HG02852 (cell line): ENCODE data around the gene HS2ST1.

Experiments
- ATAC-seq: cut with Tn5 transposase; IDR thresholded peaks from one replicate; pipeline ENCODE4 v1.9.1; 2021; ENCODE audit warnings: mild to moderate bottlenecking, moderate library complexity; ENCODE audit not compliant: unreplicated experiment

The HS2ST1 gene

GRCh38 chr1:87132284-87132870, 217.9 kb downstream of the HS2ST1 start:
- ATAC-seq: peak; percentile 25

GRCh38 chr1:87134061-87134460, 219.6 kb downstream of the HS2ST1 start:
- no peak for ATAC-seq

DNA sequence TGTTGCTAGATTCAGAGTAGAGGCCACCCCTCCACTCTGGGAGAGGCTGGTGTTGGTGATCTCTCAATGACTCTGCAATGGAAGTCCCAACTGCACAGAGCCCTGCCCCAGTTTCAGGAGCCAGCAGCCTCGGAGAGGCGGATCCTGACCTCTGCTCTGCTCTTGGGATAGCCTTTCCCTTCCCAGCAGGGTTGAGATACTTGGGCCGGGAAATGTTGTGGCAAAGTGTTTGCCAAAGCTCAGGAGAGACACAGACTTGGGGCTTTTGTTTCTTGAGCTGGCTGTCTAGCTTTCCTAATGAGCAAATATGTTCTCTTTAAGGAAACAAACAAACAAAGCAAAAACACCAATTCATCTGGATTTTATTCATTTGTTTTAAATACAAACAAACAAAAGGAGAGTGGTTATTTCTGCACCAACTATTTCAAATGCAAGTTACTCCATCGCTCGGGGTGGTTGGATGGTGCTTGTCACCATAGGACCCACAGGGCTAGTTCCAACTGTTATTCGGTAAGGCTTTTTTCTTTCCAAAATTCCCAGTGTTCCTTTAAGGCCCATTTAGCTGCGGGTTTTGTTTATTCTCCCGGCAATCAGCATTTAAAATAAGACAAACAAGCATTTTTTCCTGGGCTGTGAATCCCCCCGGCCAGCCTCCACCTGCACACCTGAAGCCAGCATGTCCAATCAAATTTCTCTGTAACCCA, 220.3 kb downstream of the HS2ST1 start:
- no peak for ATAC-seq

GRCh38 chr1:87135329-87135712, 220.9 kb downstream of the HS2ST1 start:
- no peak for ATAC-seq

DNA sequence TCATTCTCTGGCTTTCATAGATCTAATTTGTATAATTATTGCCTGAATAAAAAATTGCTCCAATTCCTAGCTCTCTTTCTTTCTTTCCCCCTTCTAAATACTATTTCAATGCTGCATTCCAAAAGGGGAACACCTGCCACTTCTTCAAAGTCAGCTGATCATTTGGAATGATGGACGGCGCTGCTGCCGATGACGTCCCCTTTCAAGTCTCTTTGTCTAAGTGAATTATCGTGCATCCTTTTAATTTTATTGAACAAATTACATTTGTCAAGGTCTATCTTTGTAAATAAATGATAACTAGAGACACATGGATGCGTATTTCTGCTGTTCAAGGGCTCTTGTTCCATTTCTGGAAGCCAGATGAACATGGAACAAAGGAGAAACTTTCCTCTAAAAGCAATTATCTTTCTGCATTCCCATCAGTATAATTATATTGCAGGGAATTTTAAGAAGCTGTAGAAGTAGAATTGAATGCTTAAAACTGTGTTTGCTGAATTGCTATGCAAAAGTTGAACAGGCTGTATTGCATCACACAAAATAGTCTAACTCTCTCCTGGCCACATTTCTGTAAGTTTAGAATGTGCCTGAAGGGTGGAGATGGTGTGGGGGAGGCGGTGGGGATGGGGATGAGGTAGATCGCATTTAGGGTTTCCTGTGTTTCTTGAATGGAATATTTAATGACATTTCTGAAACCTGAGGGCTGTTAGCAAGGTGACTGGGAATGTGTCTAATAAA, 222.3 kb downstream of the HS2ST1 start:
- no peak for ATAC-seq

- no peak for ATAC-seq
Measured at GRCh38 chr1:87137342-87137739, 222.9 kb downstream of the HS2ST1 start.

GRCh38 chr1:87140831-87141540, 226.6 kb downstream of the HS2ST1 start:
- ATAC-seq: no peak

DNA sequence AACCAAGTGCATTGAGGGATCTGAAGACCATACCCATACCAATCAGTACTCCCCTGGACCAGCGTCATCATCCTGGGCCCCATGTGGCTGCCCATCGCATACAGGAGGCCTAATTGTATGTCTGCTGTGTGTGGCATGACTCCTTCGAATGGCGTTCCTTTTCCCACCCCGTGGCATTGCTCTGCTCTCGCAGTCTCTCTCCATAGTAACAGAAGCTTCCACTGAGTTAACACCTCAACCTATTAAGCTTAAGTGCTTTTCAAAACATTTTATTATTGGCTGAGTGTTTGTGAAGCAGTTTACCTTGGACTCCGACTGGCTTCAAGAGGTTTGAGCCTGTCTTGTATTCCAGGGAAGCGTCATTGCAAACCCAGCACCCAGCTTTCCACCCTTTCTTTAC, 227.1 kb downstream of the HS2ST1 start:
- no peak for ATAC-seq

- ATAC-seq: peak; percentile 55
Measured at GRCh38 chr1:87143413-87144135, 229.1 kb downstream of the HS2ST1 start.

DNA sequence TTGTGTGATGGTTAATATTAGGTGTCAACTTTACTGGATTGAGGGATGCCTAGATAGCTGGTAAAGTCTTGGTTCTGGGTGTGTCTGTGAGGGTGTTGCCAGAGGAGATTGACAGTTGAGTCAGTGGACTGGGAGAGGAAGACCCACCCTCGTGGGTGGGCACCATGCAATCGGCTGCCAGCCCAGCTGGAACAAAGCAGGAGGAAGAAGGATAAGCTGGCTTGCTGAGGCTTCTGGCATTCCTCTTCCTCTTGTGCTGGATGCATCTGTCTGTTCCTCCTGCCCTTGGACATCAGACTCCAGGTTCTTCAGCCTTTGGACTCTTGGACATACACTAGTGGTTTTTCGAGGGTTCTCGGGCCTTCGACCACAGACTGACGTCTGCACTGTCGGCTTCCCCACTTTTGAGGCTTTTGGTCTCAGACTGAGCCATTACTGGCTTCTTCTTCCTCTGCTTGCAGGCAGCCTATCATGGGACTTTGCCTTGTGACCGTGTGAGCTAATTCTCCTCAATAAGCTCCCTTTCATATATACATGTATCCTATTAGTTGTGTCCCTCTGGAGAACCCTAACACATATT, 230.0 kb downstream of the HS2ST1 start:
- no peak for ATAC-seq

DNA sequence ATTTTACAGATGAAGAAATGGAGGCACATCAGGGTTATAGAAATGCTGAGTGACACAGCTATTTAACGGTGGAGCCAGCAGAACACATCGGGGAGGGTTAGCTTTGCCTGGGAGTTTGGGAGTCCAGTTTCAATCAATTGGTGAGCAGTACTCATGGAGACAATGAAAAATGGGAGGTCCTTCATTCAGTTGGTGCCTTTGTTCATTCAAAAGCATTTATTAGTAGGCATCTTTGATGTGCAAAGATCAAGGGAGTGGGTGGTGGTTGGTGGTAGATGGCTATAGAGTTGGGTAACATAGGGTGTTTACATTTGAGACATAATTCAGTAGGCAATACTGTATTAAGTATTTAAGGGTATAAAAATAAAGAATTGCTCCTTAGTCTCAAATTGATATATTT, 230.5 kb downstream of the HS2ST1 start:
- ATAC-seq: no peak

GRCh38 chr1:87146538-87146937, 232.1 kb downstream of the HS2ST1 start:
- no peak for ATAC-seq

DNA sequence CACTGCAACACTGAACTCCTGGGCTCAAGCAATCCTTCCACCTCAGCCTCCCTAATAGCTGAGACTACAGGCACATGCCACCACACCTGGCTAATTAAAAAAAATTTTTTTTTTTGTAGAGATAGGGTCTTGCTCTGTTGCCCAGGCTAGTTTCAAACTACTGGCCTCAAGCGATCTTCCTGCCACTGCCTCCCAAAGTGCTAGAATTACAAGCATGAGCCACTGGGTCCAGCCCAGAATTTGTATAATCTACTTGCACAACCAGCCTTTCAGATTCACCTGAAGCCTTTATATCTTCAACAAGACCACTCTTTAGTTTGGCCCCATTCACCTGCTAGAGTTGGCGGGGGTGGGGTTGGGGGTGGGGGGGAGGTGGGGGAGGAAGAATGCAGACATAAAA, 232.6 kb downstream of the HS2ST1 start:
- ATAC-seq: no peak

GRCh38 chr1:87147851-87148250, 233.4 kb downstream of the HS2ST1 start:
- ATAC-seq: no peak

GRCh38 chr1:87148661-87149060, 234.2 kb downstream of the HS2ST1 start:
- no peak for ATAC-seq

DNA sequence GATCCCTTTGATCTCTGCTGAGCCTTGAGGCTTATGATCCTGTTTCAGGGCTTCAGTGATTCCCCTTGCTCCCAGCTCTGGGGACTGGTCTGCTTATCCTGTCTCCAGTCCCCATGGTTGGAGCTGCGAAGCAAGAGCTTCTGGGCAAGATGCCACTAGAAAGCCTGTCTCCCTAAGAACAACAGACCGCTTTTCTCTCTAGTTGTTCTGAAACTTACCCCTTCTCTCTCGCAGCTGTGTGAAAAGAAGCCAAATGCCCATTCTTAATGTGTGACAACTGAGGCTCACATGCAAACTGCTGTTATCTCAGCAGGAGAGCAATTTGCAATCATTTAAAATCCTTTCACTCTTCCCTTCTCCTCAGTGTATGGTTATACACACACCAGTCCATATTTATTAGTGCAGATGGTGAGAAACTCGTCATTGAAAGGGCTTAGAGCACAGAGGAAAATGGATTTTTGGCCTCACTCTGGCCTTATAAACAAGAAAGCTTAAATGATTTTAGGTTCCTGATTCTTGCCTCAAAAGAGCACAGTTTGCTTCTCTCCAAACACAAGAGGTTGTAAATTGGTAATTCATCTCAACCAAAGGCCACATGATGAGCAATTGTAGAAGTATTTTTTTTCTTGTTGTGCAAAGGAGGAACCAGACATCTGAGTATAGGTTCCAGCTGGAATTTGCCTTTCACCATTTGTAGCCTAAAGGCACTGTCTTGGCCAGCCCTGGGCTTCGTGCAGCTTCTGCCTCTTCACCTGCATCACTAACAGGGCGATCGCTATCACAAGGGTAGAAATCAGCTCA, 235.0 kb downstream of the HS2ST1 start:
- ATAC-seq: no peak

- no peak for ATAC-seq
Measured at GRCh38 chr1:87150143-87150542, 235.7 kb downstream of the HS2ST1 start.

GRCh38 chr1:87151500-87152421, 237.3 kb downstream of the HS2ST1 start:
- peak; percentile 69 for ATAC-seq

DNA sequence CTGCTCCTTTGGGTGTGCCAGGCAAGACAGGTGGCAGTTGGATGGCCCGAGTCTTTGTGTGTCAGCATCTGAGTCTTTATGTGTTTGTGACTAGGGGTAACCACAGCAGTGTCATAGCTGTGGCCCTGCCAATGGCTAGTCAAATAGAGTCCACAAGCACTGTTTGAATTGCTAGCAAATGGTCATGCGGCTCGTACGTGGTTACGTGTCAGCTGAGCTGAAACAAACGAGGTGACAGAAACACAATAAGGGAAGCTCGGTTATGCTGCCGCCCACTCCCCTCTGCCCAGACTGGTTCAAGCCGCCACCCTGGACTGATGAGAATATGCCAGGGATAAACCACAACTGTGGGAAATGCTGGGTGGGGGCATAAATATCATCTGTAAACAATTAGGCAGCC, 239.9 kb downstream of the HS2ST1 start:
- ATAC-seq: no peak
